Erythroblast (primary cell): ENCODE data around the gene SYNRG.

Source experiments
- GATA1 ChIP-seq: IDR thresholded peaks from 2 replicates; pipeline ENCODE4 v1.6.1; 2011; ENCODE audit warnings: low read depth, mild to moderate bottlenecking, control low read depth, low read length, moderate library complexity
- POLR2A ChIP-seq: IDR thresholded peaks from 2 replicates; pipeline ENCODE4 v1.6.1; 2011; ENCODE audit warnings: mild to moderate bottlenecking, low read length

DNA sequence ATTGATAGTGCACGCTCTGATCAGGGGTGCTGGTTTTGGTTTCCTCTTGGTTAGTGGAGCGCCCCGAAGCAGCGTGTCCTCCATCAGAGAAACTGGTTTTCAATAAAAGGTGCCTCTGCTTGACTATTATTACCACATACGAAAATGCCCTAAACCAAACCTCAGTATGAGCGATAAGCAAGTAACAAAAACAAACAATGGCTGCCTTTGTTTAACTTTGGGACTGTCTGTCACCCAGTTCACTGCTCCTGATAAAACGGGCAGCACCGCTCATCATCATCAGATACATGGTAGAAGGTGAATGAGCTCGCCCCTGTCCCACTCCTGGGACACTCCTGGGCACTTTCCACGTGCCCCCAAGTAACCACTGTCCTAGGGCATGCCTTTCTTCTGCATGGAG lies 95.5 kb downstream of the SYNRG start:
- no peak for TF ChIP-seq POLR2A
- TF ChIP-seq GATA1: no peak
